Measurements from ENCODE around the gene ZNF775.

ZNF775 gene

DNA sequence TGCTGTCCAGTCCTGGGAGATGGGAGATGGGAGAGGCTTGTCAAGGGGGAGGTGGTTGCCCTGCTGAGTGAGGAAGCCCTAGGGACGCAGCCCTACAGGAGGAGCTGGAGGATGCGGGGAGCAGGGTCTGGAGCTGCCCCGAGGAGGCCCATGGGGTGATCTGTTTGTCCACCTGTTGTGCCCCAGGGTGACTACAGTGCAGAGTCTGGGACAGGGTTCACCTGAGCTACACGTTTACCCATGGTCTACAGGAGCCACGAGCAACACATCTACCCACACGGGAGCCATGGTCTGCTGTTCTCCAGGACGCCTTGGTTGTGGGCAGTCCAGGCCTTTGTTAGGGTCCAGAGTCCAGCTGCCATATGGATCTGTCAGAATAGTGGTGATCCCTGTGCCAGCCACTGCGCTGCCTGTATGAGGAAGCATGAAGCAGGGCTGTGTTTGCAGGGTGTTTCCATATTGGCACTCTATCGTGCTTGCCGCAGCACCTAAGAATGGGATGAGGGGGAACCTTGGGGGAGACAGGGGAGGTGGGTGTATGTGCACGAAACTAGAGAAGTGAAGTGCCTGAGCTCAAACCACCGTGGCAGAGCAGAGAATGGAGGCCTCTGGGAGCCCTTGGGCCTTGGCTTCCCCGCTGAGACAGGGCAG, 23.7 kb downstream of the ZNF775 start:
- no peak for DNase-seq

DNA sequence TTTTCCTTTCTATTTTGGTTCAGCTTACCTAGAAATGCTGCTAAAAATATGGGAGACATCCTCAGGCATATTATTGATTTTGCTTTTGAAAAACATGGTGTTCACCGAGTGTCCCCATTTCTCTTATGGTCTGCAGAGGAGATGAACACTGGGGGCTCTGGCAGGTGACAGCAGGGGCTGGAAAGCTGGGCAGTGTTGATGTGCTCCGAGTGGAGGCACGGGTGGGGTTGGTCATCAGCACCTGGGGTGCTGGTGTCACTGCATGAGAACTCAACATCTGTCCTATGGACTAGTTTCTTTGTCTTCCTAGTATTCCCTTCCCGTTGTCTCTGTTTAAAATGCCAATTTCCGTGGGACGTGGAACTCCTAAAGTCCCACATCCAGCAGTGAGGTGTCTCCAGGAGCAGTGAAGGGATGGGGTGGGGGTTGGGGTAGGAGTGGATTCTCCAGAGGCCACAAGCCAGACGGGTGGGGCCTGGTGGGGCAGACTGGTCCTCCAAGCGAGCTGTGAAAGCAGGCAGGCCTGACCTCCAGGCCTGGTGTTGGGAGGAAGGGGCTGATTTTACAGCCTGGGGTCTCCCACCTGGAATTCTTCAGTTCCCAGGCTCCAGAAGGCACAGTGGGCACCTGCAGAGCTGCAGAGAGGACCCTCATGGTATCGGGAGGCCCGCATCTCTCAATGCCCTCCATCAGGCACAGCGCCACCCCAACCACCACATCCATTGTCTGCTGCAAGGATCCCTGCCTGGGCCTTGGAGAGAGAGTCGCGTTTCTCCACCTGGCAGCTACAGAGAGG, 24.4 kb downstream of the ZNF775 start:
- DNase-seq = no peak

DNA sequence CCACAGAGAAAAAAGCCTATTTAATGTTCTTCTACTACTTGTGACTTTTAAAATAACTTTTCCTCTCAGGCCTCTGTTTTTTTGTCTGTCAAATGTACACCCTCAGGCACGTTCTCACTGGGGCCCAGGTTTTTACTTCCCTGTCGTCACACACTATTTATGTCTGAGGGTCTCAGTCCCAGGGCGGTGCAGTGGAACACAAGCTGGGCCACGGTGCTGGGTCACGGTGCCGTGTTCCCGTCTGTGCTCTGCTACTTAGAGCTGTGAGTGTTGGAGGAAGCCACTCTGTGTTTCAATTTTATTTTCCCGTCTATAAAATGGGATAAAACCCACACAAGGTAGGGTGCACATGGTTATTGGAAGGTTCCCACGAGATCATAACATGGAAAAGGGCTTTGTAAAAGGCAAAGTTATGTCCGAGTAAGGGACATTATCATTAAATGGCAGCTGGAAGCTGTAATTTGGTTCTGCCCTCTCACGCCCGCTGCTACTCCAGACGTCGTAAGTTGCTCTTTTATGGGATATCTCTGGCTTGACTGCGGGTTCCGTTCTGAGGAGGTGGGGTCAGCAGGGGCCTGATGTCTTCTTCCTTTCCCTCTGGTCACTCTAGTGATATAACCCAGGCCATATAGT, 25.2 kb downstream of the ZNF775 start:
- DNase-seq = no peak

DNA sequence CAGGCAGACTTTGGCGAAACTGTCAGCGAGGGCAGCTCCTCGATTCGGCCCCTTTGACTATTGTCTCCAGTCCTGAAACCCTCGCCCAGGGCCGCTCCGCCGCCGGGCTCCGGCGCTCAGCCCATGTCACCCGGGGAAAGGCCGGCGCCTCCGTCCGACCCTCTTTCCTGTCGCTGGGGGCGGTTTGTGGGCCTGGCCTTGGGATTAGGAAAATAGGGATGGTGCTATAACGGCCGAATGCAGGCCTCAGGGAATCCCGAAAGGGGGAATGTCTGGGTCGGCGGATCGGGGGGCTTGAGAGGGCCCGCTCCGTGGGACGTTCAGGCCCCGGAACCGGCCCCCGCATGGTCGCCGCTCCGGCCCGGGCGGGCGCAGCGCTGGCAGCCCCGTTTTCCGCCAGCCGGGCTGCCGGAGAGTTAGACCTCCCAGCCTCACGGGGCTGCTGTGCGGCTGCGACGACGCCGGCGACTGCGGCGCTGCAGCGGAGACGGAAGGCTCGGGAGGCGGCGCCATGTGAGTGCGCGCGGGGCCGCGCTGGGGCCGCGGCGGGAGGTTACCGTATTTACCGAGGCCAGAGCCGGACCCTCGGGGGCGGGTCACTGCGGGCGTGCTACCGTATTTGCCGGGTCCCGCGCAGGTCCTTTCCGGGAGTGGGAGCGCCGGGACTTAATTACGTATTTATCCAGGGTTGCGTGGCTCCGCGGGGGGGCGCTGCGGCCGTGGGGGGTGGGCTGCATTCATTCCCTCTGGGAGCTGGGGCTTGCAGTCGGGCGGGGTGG, 25.9 kb downstream of the ZNF775 start:
- peak; percentile 85 for DNase-seq

DNA sequence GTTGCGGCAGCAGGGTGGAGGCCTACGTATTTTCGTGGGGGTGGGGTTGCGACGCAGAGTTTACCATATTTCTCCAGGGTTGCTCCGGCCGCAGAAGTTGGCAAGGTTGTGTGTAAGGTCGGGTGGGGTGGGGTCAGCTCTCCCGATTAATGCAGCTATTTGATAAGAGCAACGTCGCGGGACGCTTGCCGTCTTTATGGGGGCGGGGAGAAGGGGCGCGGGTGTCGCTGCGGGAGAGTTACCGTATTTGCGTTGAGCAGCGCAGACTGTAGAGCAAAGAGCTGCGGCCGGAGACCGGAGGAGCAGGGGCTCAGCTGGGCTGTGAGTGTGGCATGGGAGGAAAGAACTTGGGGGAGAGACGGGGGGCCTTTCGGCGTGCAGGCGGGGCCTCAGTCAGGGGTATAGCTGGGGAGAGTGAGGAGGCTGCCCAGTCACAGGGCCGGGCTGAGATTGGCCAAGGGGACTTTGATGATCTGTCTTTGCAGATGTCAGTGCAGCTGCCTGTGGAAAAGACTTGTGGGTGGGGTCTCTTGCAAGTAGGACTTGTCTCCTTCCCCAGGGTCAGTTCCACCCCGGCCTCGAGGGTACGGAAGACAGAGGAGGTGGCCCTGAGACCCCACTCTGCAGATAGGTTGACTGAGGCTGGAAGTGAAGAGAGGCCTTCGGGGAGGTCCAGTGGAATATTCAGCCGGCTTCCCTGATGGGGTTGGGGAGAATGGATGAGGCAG, 26.6 kb downstream of the ZNF775 start:
- DNase-seq = no peak

DNA sequence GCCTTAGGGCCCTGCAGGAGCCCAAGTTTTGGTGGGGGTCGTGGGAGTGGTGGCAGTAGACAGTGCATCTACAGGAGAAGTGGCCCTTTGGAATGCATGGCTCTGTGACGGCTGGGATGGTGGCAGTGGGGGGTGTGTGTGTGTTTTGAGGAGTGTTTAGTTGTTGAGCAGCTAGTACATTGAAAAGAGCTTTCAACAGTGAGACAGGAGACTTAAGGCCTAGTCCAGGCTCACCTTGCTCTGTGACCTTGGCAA, 27.1 kb downstream of the ZNF775 start:
- no peak for DNase-seq

DNA sequence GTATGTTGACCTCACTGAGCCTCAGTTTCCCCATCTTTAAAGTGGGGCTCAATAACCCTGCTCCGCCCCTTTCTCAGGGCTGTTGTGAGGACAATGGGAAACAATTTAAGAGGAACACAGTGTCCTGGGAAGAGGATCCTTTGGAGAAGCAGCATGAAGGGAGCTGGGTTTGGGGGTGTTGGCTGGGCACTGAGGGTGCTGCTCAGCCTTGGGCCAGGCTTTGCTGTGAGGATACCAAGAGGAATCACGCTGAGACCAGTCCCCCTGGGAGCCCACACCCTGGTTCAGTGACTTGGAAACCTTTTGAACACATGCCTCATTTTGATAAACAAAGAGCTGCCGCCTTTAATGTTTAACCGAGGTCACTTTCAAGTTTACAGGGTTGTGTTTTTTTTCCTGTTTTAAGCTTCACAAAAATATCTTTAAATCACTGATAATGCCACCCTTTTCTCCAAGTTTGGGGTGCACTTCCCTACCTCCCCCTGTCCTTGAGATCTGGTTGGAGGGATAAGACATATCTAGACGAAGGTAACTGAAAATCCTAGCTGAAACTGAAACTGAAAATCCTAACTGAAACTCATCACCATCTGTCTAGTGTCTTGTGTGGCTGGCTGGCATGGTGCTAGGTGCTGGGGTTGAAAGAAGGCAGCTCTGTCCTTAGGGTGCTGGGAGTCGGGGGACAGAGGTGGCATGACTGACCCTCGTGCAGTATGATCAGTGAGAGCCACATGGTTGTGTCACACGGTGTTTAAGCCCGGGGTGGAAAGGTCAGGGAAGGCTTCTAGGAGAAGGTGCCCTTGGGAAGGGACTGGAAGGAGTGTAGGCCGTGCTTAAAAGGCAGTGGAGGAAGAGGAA, 27.7 kb downstream of the ZNF775 start:
- no peak for DNase-seq

DNA sequence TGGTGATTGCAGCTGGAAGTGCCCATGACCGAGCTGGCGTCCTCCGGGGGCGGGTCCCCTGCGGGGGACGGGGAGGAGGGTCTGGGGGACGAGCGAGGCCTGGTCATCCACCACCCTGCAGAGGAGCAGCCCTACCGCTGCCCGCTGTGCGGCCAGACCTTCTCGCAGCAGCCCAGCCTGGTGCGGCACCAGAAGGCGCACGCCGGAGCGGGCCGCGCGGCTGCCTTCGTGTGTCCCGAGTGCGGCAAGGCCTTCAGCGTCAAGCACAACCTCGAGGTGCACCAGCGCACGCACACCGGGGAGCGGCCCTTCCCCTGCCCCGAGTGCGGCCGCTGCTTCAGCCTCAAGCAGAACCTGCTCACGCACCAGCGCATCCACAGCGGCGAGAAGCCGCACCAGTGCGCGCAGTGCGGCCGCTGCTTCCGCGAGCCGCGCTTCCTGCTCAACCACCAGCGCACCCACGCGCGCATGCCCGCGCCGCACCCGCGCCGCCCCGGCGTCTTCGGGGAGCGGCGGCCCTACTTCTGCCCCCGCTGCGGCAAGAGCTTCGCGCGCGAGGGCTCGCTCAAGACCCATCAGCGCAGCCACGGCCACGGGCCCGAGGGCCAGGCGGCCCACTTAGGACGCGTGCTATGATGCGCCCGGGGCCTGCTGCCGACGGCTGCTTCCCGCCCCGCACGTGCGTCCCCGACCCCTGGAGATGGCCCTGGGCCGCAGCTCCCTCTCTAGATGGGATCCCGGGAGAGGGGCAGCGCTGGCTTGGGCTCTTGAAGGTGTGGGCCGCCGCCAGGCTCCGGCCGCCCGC, 28.7 kb downstream of the ZNF775 start:
- DNase-seq = no peak

DNA sequence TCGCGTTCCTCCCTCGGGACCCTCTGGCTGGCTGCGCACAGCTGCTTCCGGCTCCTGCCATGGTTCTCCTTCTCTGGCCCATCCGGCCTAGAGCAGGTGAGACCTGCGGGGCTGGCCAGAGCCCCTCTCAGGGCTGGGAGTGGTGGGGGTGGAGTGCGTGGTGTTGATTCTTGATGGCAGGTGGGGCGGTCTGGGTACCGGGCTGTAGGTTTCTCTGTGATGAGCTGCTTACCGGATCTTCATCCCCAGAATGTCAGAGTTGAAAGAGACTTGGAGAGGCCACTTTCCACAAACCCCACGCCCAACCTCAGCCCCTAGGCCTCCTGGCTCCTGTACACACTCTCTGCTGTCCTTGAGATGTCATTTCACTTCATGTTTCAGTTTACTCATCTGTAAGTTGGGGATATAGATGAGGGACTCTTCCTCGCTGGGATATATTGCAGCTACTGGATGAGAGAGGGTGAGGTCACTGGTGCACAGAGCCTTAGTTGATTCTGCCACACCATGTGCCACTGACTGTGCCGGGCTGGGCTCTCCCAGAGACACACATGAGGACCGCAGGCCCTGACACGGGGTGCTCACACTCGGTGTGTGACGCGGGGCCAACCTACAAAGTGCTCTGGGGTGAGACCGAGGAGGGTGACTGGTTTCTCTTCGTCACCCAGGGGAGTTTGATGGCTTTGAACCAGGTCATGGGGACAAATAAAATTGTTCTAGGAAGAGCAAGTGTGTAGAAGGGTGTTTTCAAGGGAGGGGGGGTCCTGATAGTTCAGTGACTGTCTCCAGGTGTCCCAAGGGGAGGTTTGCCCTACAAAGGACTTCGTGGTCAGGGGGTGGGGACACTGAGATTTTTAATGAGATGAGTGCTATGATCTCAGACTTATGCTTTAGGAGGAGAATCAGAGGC, 29.5 kb downstream of the ZNF775 start:
- DNase-seq = no peak

DNA sequence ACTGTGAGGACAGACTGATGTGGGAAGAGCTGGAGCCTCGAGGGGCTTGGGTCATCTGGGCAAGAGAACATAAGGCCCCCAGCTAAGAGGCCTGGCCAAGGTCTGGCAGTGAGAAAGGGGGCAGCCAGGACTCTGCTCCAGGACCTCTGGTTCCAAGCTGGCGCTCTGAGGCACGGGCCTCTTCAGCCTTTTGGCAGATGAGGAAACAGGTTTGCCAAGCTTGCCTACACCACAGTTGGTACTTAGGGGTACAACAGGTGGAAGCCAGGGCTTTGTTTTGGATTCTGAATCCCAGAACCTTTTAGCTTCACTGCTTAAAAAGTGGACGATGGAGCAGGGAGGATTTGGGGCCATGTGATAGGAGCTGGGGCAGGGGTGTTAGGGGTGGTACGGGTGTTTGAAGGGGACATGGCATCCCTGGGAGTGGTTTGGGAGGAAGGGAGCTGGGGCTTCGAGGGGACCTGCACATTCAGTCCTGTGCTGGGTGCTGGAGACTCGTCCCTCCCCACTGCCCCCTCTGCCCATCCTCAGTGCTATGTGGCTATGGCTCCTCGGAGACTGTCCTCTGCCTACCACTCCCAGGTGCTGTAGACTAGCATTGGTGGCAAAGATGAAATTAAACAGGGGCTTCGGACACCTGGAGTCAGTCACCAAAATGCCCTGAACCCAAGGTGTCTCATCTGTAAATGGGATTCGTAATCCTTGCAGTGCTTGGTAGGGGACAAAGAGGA, 30.3 kb downstream of the ZNF775 start:
- no peak for DNase-seq

DNA sequence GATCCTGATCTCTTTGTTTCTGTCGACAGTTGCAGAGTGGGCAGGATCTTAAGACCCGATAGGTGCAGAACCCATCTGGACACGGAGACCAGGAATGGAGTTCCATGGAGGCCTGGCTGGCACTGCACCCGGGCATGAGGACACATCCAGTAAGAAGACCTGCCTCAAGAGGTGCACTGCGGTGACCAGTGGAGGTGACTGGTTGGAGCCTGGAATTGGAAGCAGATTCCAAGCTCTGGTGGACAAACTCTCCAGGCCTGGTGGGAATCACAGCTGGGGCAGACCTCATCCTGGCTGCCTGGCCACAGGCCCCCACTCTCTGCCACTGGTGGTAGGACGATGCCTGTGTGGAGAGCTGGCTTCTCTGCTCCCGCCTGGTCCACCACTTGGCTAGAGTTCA, 31.0 kb downstream of the ZNF775 start:
- DNase-seq = no peak

DNA sequence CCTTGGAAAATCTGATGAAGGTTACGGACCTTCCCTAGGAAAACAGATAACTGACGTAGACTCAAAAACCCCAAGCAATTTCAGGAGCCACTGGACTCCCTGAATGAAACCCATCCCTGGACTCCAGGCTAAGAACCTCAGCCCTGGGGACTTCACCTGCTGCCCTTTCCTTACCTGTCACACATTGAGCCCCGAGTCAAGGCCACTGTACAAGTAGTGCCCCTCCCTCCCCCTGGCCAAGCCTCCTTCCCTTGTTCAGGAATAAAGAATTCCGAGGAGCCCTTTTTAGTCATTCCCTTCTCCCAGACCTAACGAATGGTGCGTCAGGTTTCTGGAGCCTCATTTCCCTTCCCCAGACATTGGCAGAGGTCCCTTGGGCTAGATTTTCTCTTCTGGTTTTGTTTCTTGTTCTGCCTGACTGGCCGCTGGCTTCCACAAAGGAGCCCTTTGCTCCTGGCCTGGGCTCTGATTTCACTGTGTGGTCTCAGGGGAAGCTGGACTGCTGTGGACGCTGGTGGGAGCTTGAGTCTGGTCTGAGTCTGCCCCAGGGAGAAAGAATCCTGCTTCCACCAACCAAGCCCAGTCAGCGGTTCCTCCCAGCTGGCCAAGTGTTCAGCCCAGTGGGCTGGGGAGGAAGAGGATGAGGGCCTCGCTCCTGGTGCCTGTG, 31.7 kb downstream of the ZNF775 start:
- no peak for DNase-seq

DNA sequence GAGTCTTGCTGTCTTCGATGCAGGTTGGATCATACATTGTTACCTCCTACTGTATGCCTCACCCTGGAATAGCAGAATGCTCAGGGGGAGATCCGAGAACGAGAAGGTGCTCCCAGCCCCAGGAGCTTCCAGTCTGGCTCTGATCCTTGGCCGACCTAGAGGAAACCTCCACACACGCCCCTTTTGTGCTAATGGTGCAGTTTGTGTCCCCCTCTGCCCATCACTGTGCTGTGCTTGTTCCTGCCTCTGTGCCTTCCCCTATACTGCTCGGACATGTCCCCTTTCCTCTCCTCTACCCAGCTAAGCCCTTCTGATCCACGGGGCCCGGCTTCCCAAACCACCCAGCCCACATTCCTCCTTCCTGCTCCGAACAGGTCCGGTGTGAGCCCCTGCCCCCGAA, 32.5 kb downstream of the ZNF775 start:
- no peak for DNase-seq

DNA sequence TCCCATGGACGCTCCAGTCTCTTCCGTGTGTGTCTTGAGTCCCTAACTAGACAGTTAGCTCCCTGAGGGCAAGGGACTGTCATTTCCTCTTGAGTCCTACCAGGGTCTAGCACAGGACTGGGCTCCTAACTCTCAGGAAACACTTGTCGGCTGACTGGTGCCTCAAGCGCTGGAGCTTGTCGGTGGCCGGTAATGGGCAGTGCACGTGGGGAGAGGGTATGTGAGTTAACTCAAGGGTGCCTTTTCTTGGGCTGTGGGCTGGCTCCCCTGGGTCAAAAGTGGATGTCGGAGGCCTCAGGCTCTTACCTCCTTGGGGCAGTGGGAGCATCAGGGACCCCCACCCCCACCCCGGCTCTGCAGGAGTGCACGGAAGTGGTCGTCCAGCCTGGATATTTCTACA, 32.9 kb downstream of the ZNF775 start:
- no peak for DNase-seq

DNA sequence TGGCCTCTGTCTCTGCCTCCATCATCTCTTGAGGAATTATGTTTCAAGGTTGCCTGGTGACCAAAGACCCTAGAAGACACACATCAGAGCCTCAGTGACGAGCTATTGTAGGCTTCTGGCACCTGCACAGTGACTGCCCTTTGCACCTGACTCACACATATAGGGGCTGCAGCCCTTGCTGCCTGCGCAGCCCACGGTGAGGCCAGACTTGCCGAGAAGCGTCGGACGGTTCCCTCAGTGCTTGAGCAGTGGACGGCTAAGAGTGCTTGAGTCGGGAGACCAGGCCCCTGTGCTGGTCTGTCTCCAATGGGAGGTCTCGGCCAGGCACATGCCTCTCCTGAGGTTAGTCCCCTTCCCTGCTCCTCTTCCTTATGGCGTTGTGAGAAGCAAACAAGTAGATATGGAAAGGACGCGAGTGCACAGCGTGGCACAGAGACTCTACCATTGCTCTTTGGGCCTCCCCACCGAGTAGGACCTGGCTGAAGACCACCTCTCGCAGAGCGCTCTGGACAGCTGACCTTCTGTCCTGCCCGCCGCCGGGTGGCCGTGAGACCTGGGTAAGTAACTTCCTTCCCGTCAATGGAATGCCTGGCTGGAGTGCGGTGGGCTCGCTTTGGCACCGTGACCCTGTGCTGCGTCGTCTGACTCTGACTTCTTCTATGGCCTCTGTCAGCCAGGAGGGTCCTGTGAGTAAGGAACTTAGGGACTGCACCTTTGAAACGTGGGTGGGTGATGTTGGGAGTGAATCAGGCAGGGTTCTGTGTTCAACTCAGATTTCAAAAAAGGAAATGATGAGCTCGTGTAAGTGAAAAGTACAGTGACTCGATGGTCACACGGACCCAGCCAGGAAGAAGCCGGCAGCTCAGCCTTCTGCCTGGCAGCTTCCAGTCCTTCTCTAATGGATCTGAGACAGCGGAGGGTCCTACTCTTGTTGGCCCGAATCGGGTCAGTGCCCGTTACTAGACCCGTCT, 33.7 kb downstream of the ZNF775 start:
- no peak for DNase-seq

DNA sequence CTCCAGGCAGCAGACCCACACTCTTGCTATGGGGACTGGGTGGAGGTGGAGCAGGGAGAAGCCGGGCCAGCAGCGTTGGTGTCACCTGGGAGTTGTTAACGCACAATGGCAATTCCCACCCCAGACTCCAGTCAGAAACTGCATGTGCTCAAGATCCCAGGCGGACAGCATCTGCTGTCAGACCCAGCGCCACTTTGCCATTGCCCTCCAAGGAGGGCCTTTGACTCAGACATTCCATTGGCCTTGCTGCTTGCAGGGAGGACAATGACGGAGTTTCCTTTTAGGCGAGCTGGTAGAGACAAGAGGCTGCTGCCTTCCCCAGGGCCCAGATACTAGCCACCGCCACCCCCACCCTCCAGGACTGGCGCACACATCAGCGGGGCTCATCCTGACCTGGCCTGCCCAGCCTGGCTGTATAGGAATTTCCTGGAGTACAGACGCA, 34.5 kb downstream of the ZNF775 start:
- no peak for DNase-seq
